Adrenal gland (tissue), 12 donors: Measurements from ENCODE around the gene BPIFB6. TPM values are rescaled to one million over a fixed set of nuclear protein-coding genes. Genes with fewer than 3 reads are reported as not detected.

Experiments used
- DNase-seq, 7 donors: peaks; one replicate each; pipeline ENCODE4 v3.0.0-alpha.2; 2019 to 2020
- H3K27ac ChIP-seq, 5 donors: fragments of 200-600 bp; sonication (generic) in 4 of 5; 1 replicate in 3 of 5; 2 replicates in 2 of 5; pipeline versions ENCODE4 v1.5.1 to v1.8.0; 2016 to 2020; ENCODE audit warnings: mild to moderate bottlenecking in 1 of 5
- H3K27me3 ChIP-seq: fragments of 200-600 bp; 2 replicates; pipeline ENCODE4 v1.8.0; 2021
- H3K36me3 ChIP-seq, 2 donors: fragments of 200-600 bp; replicated peaks in 1 of 2; 1 replicate in 1 of 2; 2 replicates in 1 of 2; pipeline versions ENCODE4 v1.5.1 to v1.8.0; 2018 to 2022
- H3K4me1 ChIP-seq, 2 donors: fragments of 200-600 bp; replicated peaks in 1 of 2; 1 replicate in 1 of 2; 2 replicates in 1 of 2; pipeline versions ENCODE4 v1.5.1 to v1.8.0; 2018 to 2021
- H3K4me3 ChIP-seq, 4 donors: fragments of 200-600 bp; sonication (generic) in 3 of 4; one replicate each; pipeline ENCODE4 v1.5.1; 2016 to 2018
- H3K9me3 ChIP-seq, 3 donors: fragments of 200-600 bp; sonication (generic) in 1 of 3; replicated peaks in 1 of 3; 1 replicate in 2 of 3; 2 replicates in 1 of 3; pipeline versions ENCODE4 v1.5.1 to v1.8.0; 2016 to 2021
- POLR2A ChIP-seq, 2 donors: fragments of 450-650 bp; IDR thresholded peaks; one replicate each; pipeline ENCODE4 v1.6.1; 2017; ENCODE audit warnings: antibody characterized with exemption in 2 of 2, mild to moderate bottlenecking in 2 of 2, moderate library complexity in 1 of 2
- WGBS, 4 donors: extraction: QIAGEN DNeasy Blood & Tissue Kit in 2 of 4; methylation state at CpG; one replicate each; pipeline versions ENCODE4 v1.1.5 to v1.1.7; 2013 to 2017; 5-methylcytosine and 5-hydroxymethylcytosine counted together
- intact Hi-C, 2 donors: fragments of 100-400 bp; cut with DNase I; formaldehyde crosslinking; loops; one replicate each; pipeline versions ENCODE4 v1.14.1 to v1.15.0; 2022 to 2023
- polyA plus RNA-seq, 3 donors: library from polyadenylated mRNA; stranded (reverse); fragments of 200-250 nt in 2 of 3; fragments of 350-450 nt in 1 of 3; fragmentation: Illumina TruSeq in 1 of 3; extraction: RNeasy Lipid Tissue Mini Kit (QIAGEN cat#74804) in 1 of 3; gene quantifications; one replicate each; pipeline ENCODE4 v1.2.3, GENCODE V29; 2013 to 2014
- total RNA-seq, 9 donors: library from RNA; depleted of rRNA in 4 of 9; stranded (reverse); fragments of >200 nt in 4 of 9; fragments of 120-200 nt in 1 of 9; fragmentation: NEBNext Ultra II Directional in 1 of 9; extraction: Animal tissue kit (Norgen Biotek cat#: 25700) in 1 of 9; gene quantifications; one replicate each; pipeline versions ENCODE4 v1.1.0 to v1.2.4, GENCODE V29; 2013 to 2023
- TF ChIP-seq, protein P1 (sequence below), 6 experiments: fragments of 450-650 bp in 4 of 6; fragments of 200-600 bp in 2 of 6; sonication (generic) in 1 of 6; IDR thresholded peaks; 1 replicate in 5 of 6; 2 replicates in 1 of 6; pipeline versions ENCODE4 v1.5.1 to v1.8.0; 2016 to 2021; ENCODE audit warnings: antibody characterized with exemption in 6 of 6, mild to moderate bottlenecking in 2 of 6, moderate library complexity in 1 of 6
- donor health status: healthy with polysubstance abuse.
- donor health status: Bipolar disorder and iron deficiency.
- donor health status: DM: yes; HTN: yes; CAD: no.
- donor health status: DM: no; HTN: no; CAD: no.
- donor health status: DM: no; HTN: no; CAD: no.
- donor health status: DM: yes; HTN: yes; CAD: no.

Gene BPIFB6
- total and polyA plus RNA-seq, 12 donors = not detected

GRCh38 chr20:33021879-33022278 lies 9.6 kb upstream of the BPIFB6 start:
- 57 to 72% (median 64%) methylated on average over 2 to 3 of the region's 3 CpGs for WGBS, 4 donors
- H3K27me3 ChIP-seq = no peaks in the 10 kb centered on the region
- TF ChIP-seq, protein P1, sequence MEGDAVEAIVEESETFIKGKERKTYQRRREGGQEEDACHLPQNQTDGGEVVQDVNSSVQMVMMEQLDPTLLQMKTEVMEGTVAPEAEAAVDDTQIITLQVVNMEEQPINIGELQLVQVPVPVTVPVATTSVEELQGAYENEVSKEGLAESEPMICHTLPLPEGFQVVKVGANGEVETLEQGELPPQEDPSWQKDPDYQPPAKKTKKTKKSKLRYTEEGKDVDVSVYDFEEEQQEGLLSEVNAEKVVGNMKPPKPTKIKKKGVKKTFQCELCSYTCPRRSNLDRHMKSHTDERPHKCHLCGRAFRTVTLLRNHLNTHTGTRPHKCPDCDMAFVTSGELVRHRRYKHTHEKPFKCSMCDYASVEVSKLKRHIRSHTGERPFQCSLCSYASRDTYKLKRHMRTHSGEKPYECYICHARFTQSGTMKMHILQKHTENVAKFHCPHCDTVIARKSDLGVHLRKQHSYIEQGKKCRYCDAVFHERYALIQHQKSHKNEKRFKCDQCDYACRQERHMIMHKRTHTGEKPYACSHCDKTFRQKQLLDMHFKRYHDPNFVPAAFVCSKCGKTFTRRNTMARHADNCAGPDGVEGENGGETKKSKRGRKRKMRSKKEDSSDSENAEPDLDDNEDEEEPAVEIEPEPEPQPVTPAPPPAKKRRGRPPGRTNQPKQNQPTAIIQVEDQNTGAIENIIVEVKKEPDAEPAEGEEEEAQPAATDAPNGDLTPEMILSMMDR (IDR thresholded peaks at IDR 0.05) = no peak
- TF ChIP-seq POLR2A (IDR thresholded peaks at IDR 0.05) = no peak
- no peak overlapping the region for H3K27ac ChIP-seq
- DNase-seq = no peak
- no peaks in the 10 kb centered on the region for H3K9me3 ChIP-seq
- H3K4me3 ChIP-seq = no peak overlapping the region
- H3K4me1 ChIP-seq = no peaks in the 10 kb centered on the region
- intact Hi-C loops = no loop called here
- no peaks in the 10 kb centered on the region for H3K36me3 ChIP-seq

- 57 to 70% (median 63%) methylated on average over 3 to 4 of the region's 4 CpGs for WGBS, 4 donors
- no peak for TF ChIP-seq POLR2A (IDR thresholded peaks at IDR 0.05)
- TF ChIP-seq, protein P1 (IDR thresholded peaks at IDR 0.05) = no peak
- DNase-seq = no peak
- Histone ChIP-seq H3K4me3 (no peak overlapping the region), H3K9me3 (no peaks in the 10 kb centered on the region), H3K36me3 (no peaks in the 10 kb centered on the region), H3K27ac (no peak overlapping the region), H3K27me3 (no peaks in the 10 kb centered on the region), H3K4me1 (no peaks in the 10 kb centered on the region)
- intact Hi-C loops = no loop called here
These were observed 9.2 kb upstream of the BPIFB6 start for GRCh38 chr20:33022289-33022688.

GRCh38 chr20:33022694-33023438 lies 8.6 kb upstream of the BPIFB6 start:
- TF ChIP-seq, protein P1 (IDR thresholded peaks at IDR 0.05) = no peak
- DNase-seq = no peak
- Histone ChIP-seq H3K36me3 (no peaks in the 10 kb centered on the region), H3K27ac (no peak overlapping the region), H3K9me3 (no peaks in the 10 kb centered on the region), H3K4me1 (no peaks in the 10 kb centered on the region), H3K27me3 (no peaks in the 10 kb centered on the region), H3K4me3 (no peak overlapping the region)
- WGBS, 4 donors = 65 to 78% (median 75%) methylated on average over 7 of the region's 7 CpGs
- intact Hi-C loops = no loop called here

GRCh38 chr20:33023439-33024242 lies 7.8 kb upstream of the BPIFB6 start:
- no peaks in the 10 kb centered on the region for H3K27me3 ChIP-seq
- no peak for DNase-seq
- no peaks in the 10 kb centered on the region for H3K4me1 ChIP-seq
- WGBS, 4 donors = 63 to 81% (median 71%) methylated on average over 5 to 6 of the region's 6 CpGs
- H3K36me3 ChIP-seq = no peaks in the 10 kb centered on the region
- no peak overlapping the region for H3K4me3 ChIP-seq
- H3K27ac ChIP-seq = no peak overlapping the region
- intact Hi-C loops = no loop called here
- TF ChIP-seq POLR2A (IDR thresholded peaks at IDR 0.05) = no peak
- TF ChIP-seq, protein P1 (IDR thresholded peaks at IDR 0.05) = no peak
- H3K9me3 ChIP-seq = no peaks in the 10 kb centered on the region
